Measurements from ENCODE around the gene APOH. TPM values are rescaled to one million over a fixed set of nuclear protein-coding genes. Genes with fewer than 3 reads are reported as not detected.

Gene APOH
- total and polyA plus RNA-seq, 12 donors, result 0.11 to 1.7 (median 1.5) TPM; not detected in 7

DNA sequence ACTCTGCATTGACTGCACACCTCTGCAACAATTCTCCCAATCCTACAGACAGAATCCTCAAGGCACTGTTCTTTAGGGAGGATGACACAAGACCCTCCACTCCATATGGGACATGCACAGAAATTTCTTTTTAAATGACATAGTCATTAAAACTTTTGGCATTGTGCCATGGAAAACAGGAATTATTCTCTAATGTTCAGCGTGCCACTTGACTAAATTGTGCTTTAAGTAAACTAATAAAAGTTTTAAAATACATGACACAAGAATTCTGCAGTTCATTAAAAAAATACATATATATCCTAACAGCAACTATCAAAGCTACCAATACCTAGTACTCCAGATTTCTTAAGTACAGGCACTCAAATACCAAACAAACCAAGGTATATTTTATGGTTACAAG, 53.3 kb downstream of the APOH start:
- intact Hi-C loops (cut with DNase I), result no loop called here
- DNase-seq, result no peak

GRCh38 chr17:66172691-66173223, 56.5 kb downstream of the APOH start:
- H3K4me3 ChIP-seq, result no peak overlapping the region
- H3K9me3 ChIP-seq (replicated peaks in 1 of 3), result no peaks in the 10 kb centered on the region
- no peak overlapping the region for H3K27ac ChIP-seq
- 48 to 79% (median 72%) methylated on average over 2 of the region's 2 CpGs for WGBS, 4 donors
- H3K4me1 ChIP-seq (replicated peaks in 1 of 2), result no peaks in the 10 kb centered on the region
- no peak for DNase-seq
- no peak for TF ChIP-seq POLR2A (IDR thresholded peaks at IDR 0.05)
- TF ChIP-seq, protein P1, sequence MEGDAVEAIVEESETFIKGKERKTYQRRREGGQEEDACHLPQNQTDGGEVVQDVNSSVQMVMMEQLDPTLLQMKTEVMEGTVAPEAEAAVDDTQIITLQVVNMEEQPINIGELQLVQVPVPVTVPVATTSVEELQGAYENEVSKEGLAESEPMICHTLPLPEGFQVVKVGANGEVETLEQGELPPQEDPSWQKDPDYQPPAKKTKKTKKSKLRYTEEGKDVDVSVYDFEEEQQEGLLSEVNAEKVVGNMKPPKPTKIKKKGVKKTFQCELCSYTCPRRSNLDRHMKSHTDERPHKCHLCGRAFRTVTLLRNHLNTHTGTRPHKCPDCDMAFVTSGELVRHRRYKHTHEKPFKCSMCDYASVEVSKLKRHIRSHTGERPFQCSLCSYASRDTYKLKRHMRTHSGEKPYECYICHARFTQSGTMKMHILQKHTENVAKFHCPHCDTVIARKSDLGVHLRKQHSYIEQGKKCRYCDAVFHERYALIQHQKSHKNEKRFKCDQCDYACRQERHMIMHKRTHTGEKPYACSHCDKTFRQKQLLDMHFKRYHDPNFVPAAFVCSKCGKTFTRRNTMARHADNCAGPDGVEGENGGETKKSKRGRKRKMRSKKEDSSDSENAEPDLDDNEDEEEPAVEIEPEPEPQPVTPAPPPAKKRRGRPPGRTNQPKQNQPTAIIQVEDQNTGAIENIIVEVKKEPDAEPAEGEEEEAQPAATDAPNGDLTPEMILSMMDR (IDR thresholded peaks at IDR 0.05), result no peak
- intact Hi-C loops (cut with DNase I), result no loop called here
- no peaks in the 10 kb centered on the region for H3K27me3 ChIP-seq
- H3K36me3 ChIP-seq (replicated peaks in 1 of 2), result no peaks in the 10 kb centered on the region

More for the DNA sequence above, 53.3 kb downstream of the APOH start:
- H3K27me3 ChIP-seq, result no peaks in the 10 kb centered on the region
- H3K36me3 ChIP-seq (replicated peaks in 1 of 2), result no peaks in the 10 kb centered on the region
- no peak for TF ChIP-seq POLR2A (IDR thresholded peaks at IDR 0.05)
- no peak overlapping the region for H3K4me3 ChIP-seq
- no peaks in the 10 kb centered on the region for H3K9me3 ChIP-seq (replicated peaks in 1 of 3)
- 61 to 80% (median 70%) methylated on average over 1 of the region's 1 CpG for WGBS, 4 donors
- H3K4me1 ChIP-seq (replicated peaks in 1 of 2), result no peaks in the 10 kb centered on the region
- no peak overlapping the region for H3K27ac ChIP-seq

DNA sequence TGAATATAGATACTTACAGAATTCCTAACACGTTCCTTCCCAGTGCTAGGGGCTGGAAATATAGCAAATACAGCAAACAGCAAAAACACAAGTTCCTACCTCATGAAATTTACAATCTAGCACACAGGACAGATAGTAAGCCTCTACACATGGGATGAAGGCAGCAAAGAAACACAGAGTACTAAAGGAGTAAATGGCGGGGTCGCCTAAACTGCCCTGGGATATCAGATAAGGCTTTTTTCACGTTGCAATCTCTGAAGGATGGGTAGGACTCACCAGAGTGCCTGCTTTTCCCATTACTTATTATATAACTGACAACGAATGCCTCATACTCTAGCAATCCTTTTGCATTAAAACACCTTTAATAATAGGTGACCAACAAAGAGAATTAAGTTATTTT, 57.1 kb downstream of the APOH start:
- Histone ChIP-seq H3K36me3 (replicated peaks in 1 of 2) (no peaks in the 10 kb centered on the region), H3K4me3 (no peak overlapping the region), H3K27me3 (no peaks in the 10 kb centered on the region), H3K27ac (no peak overlapping the region), H3K9me3 (replicated peaks in 1 of 3) (no peaks in the 10 kb centered on the region), H3K4me1 (replicated peaks in 1 of 2) (no peaks in the 10 kb centered on the region)
- 73 to 80% (median 77%) methylated on average over 5 of the region's 5 CpGs for WGBS, 4 donors
- DNase-seq, result no peak
- TF ChIP-seq, protein P1 (IDR thresholded peaks at IDR 0.05), result no peak
- no peak for TF ChIP-seq POLR2A (IDR thresholded peaks at IDR 0.05)
- intact Hi-C loops (cut with DNase I), result no loop called here

- intact Hi-C loops (cut with DNase I), result no loop called here
- H3K4me1 ChIP-seq (replicated peaks in 1 of 2), result no peaks in the 10 kb centered on the region
- H3K36me3 ChIP-seq (replicated peaks in 1 of 2), result no peaks in the 10 kb centered on the region
- no peak overlapping the region for H3K27ac ChIP-seq
- TF ChIP-seq, protein P1 (IDR thresholded peaks at IDR 0.05), result no peak
- TF ChIP-seq POLR2A (IDR thresholded peaks at IDR 0.05), result no peak
- no peak for DNase-seq
- WGBS, 4 donors, result 66 to 72% (median 68%) methylated on average over 3 of the region's 3 CpGs
- no peaks in the 10 kb centered on the region for H3K9me3 ChIP-seq (replicated peaks in 1 of 3)
- no peaks in the 10 kb centered on the region for H3K27me3 ChIP-seq
- H3K4me3 ChIP-seq, result no peak overlapping the region
Observed at GRCh38 chr17:66171692-66172091, 57.5 kb downstream of the APOH start.

DNA sequence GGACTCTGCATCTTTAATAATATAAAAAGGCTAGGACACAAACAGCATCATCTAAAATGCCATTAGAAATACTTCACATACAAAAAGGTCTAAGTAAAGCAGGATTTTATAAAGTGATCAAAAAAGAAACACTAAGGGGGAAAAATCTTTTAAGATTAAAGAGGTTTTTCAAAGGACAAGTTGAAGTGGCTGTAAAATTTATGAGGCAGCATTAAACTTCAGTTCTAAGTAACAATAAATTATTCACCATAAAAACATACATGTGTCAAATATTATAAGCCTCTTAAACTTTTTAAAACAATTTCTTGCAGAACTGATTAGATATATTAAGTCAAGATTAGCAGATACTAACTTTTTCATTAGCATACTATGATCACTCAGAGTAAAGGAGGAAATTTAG, 58.0 kb downstream of the APOH start:
- Histone ChIP-seq H3K27me3 (no peaks in the 10 kb centered on the region), H3K4me1 (replicated peaks in 1 of 2) (no peaks in the 10 kb centered on the region), H3K9me3 (replicated peaks in 1 of 3) (no peaks in the 10 kb centered on the region), H3K27ac (no peak overlapping the region), H3K36me3 (replicated peaks in 1 of 2) (no peaks in the 10 kb centered on the region), H3K4me3 (no peak overlapping the region)
- DNase-seq, result no peak
- intact Hi-C loops (cut with DNase I), result no loop called here
- TF ChIP-seq, protein P1 (IDR thresholded peaks at IDR 0.05), result no peak
- TF ChIP-seq POLR2A (IDR thresholded peaks at IDR 0.05), result no peak

Data from adrenal gland (tissue), 12 donors.